Erythroblast (primary cell): ENCODE measurements around the gene PPP1R15A.
A peak's percentile ranks its signal among the peaks of the same experiment; 100 is the strongest.

Experiments used
- GATA1 ChIP-seq: IDR thresholded peaks from 2 replicates; pipeline ENCODE4 v1.6.1; 2011; ENCODE audit warnings: low read depth, mild to moderate bottlenecking, control low read depth, low read length, moderate library complexity
- POLR2A ChIP-seq: IDR thresholded peaks from 2 replicates; pipeline ENCODE4 v1.6.1; 2011; ENCODE audit warnings: mild to moderate bottlenecking, low read length

GRCh38 chr19:48873476-48874302, 1.5 kb downstream of the PPP1R15A start:
- TF ChIP-seq POLR2A (peak; percentile 98), GATA1 (peak; percentile 99)
